K562 (cell line): ENCODE results near the gene EFNA1. TPM values are rescaled to one million over a fixed set of nuclear protein-coding genes. Genes with fewer than 3 reads are reported as not detected.
"Not testable (repeated sequence)": the region's sequence is repeated elsewhere in the genome, so short reads cannot be mapped to it uniquely, and the experiment has no call there.

Experiments
- ATAC-seq: fragments of 200-7000 bp; cut with Tn5 transposase; 3 replicates; pipeline ENCODE4 v1.9.1; 2020; ENCODE audit warnings: moderate library complexity
- BruUV-seq: library from RNA; stranded (reverse); fragments of 400-500 nt; replicated peaks from 2 replicates; lab custom pipeline; 2021; lab: Mats Ljungman, UMichigan
- CTCF ChIA-PET: fragments of 300-600 bp; formaldehyde crosslinking; extraction: SDS; loops from one replicate; lab custom pipeline; 2021; ENCODE audit warnings: low intra/inter-chr PET ratio; lab: Yijun Ruan, JAX
- POLR2A ChIA-PET: fragments of 300-600, 350-650 bp; sonication (Branson Sonifier 250); formaldehyde crosslinking; extraction: SDS; loops from one replicate; lab custom pipeline; 2021; ENCODE audit warnings: antibody characterized with exemption, inconsistent platforms; lab: Yijun Ruan, JAX
- DNase-seq, 4 experiments: peaks; one replicate each; pipeline versions ENCODE4 v3.0.0 to v3.0.0-alpha.2; 2011 to 2018; ENCODE audit warnings: low spot score in 3 of 4, mixed read lengths in 3 of 4; ENCODE audit errors: extremely low read depth in 1 of 4
- FAIRE-seq: peaks from 2 replicates; lab custom pipeline; 2011; peaks lifted over from hg19 to GRCh38; lab: Jason Lieb, UNC
- H2AFZ ChIP-seq: 2 replicates; pipeline ENCODE4 v1.6.0; 2011; ENCODE audit warnings: low read depth, low read length, control low read depth, inconsistent platforms
- H3K27ac ChIP-seq: fragments of 200-600 bp; 3 replicates; pipeline ENCODE4 v1.8.0; 2011; ENCODE audit warnings: low read depth, mild to moderate bottlenecking, control low read depth, inconsistent platforms, low read length, moderate library complexity, mixed read lengths; ENCODE audit errors: extremely low read depth
- H3K27me3 ChIP-seq, 2 experiments: fragments of 300-600 bp in 1 of 2; 2 replicates in 1 of 2; 3 replicates in 1 of 2; pipeline versions ENCODE4 v1.6.0 to v1.8.0; 2011; ENCODE audit warnings: inconsistent platforms in 2 of 2, low read length in 2 of 2, mild to moderate bottlenecking in 1 of 2, mixed read lengths in 1 of 2, moderate library complexity in 1 of 2; ENCODE audit not compliant: control insufficient read depth in 2 of 2, insufficient read depth in 2 of 2
- H3K36me3 ChIP-seq: fragments of 300-600 bp; 3 replicates; pipeline ENCODE4 v1.8.0; 2011; ENCODE audit warnings: mild to moderate bottlenecking, low read length, inconsistent platforms; ENCODE audit not compliant: control insufficient read depth, insufficient read depth
- H3K4me1 ChIP-seq, 2 experiments: fragments of 200-600 bp in 1 of 2; replicated peaks in 1 of 2; 2 replicates in 1 of 2; 3 replicates in 1 of 2; pipeline versions ENCODE4 v1.5.1 to v1.8.0; 2011; ENCODE audit warnings: inconsistent platforms in 2 of 2, low read length in 2 of 2, mild to moderate bottlenecking in 1 of 2, mixed read lengths in 1 of 2, moderate library complexity in 1 of 2; ENCODE audit not compliant: control insufficient read depth in 2 of 2, insufficient read depth in 2 of 2
- H3K4me2 ChIP-seq: 2 replicates; pipeline ENCODE4 v1.6.1; 2011; ENCODE audit warnings: low read length, control low read depth, inconsistent platforms, mixed read lengths; ENCODE audit not compliant: insufficient read depth
- H3K4me3 ChIP-seq: fragments of 200-600 bp; sonication (generic), shearing (Covaris generic); 2 replicates; pipeline ENCODE4 v1.5.1; 2016; ENCODE audit warnings: control low read depth, inconsistent platforms
- H3K79me2 ChIP-seq: fragments of 200-600 bp; 3 replicates; pipeline ENCODE4 v1.8.0; 2011; ENCODE audit warnings: low read length, inconsistent platforms; ENCODE audit not compliant: control insufficient read depth, insufficient read depth
- H3K9ac ChIP-seq, 2 experiments: 2 replicates each; pipeline versions ENCODE4 v1.6.0 to v1.6.1; 2011; ENCODE audit warnings: low read depth in 2 of 2, low read length in 2 of 2, control low read depth in 1 of 2, inconsistent platforms in 1 of 2, mild to moderate bottlenecking in 1 of 2, mixed read lengths in 1 of 2; ENCODE audit not compliant: insufficient read depth in 1 of 2
- H3K9me1 ChIP-seq: one replicate; pipeline ENCODE4 v1.6.0; 2011; ENCODE audit warnings: inconsistent platforms, mild to moderate bottlenecking, low read length, moderate library complexity; ENCODE audit not compliant: control insufficient read depth, insufficient read depth
- H3K9me3 ChIP-seq: replicated peaks from 2 replicates; pipeline ENCODE4 v1.5.1; 2011; ENCODE audit warnings: low read depth, low read length, inconsistent platforms; ENCODE audit not compliant: control insufficient read depth, insufficient read depth
- H4K20me1 ChIP-seq: replicated peaks from 2 replicates; pipeline ENCODE4 v1.6.1; 2011; ENCODE audit warnings: low read length, inconsistent platforms, mixed read lengths; ENCODE audit not compliant: control insufficient read depth, insufficient read depth
- AFF1 ChIP-seq, 2 experiments: fragments of 450-650 bp; IDR thresholded peaks; 2 replicates each; pipeline ENCODE4 v1.6.1; 2018; ENCODE audit warnings: mild to moderate bottlenecking in 2 of 2, low read depth in 1 of 2; ENCODE audit not compliant: partially characterized antibody in 2 of 2
- BCOR ChIP-seq: fragments of 450-650 bp; IDR thresholded peaks from 2 replicates; pipeline ENCODE4 v1.6.1; 2016
- TRIM24 ChIP-seq, 2 experiments: fragments of 450-650 bp; IDR thresholded peaks; 2 replicates each; pipeline ENCODE4 v1.6.1; 2016
- TRIM28 ChIP-seq: fragments of 450-650 bp; IDR thresholded peaks from 2 replicates; pipeline ENCODE4 v1.6.1; 2017
- ZNF146 ChIP-seq: IDR thresholded peaks from one replicate; pipeline ENCODE4 v1.6.1; 2018; ENCODE audit warnings: missing compliant biosample characterization; ENCODE audit not compliant: unreplicated experiment
- WGBS: fragments of 100-300 bp; shearing (Covaris generic); methylation state at CpG from one replicate; pipeline ENCODE4 v1.1.6; 2016; ENCODE audit warnings: low coverage, mixed read lengths; ENCODE audit not compliant: insufficient coverage; ENCODE audit errors: missing lambda C conversion rate; 5-methylcytosine and 5-hydroxymethylcytosine counted together
- in situ Hi-C: fragments of 300-500 bp; cut with MboI; formaldehyde crosslinking; loops from 4 replicates; pipeline ENCODE4 v1.15.0; 2018; ENCODE audit warnings: inconsistent platforms, mixed read lengths
- intact Hi-C: fragments of 100-400 bp; cut with micrococcal nuclease; formaldehyde crosslinking; loops from 2 replicates; pipeline ENCODE4 v1.14.2; 2022
- polyA plus RNA-seq, 8 experiments: library from polyadenylated mRNA; depleted of rRNA in 4 of 8; stranded (reverse) in 5 of 8; unstranded in 3 of 8; fragments of >200 nt; fragmentation: Nextera tagmentation in 2 of 8; fragmentation: Illumina TruSeq in 1 of 8; extraction: Ambion mirVana in 2 of 8; extraction: Trizol in 1 of 8; gene quantifications; 2 replicates each; pipeline versions ENCODE4 v1.2.1 to v1.2.3, GENCODE V29; 2011 to 2014; ENCODE audit warnings: inconsistent platforms in 1 of 8, missing spikeins in 1 of 8
- total RNA-seq, 7 experiments: library from RNA; depleted of rRNA in 6 of 7; stranded (reverse); fragments of >200 nt in 6 of 7; fragmentation: Illumina TruSeq in 2 of 7; extraction: Trizol in 2 of 7; gene quantifications; 2 replicates each; pipeline versions ENCODE4 v1.2.1 to v1.2.3, GENCODE V29; 2011 to 2021; ENCODE audit warnings: low replicate concordance in 1 of 7

EFNA1 gene
- total and polyA plus RNA-seq, 9 of the 15 experiments (the other 6 are each of a cell fraction or from before 2014, with no cell fraction given): 2.1 to 9.3 (median 3.0) TPM

- H3K9ac ChIP-seq, BruUV-seq, H3K27ac ChIP-seq, H4K20me1 ChIP-seq, in situ Hi-C loops, FAIRE-seq: not testable (repeated sequence)
- peak; percentile 80 for TF ChIP-seq ZNF146
- peak; percentile 41; the same call in 1 of the 2 replicates for TF ChIP-seq BCOR
- TF ChIP-seq, all 486 proteins: peak for 2; not testable (repeated sequence) for 484
- WGBS: 75% methylated on average over 4 of the region's 4 CpGs
- ATAC-seq, H3K9me3 ChIP-seq, H3K4me2 ChIP-seq, intact Hi-C loops, H3K36me3 ChIP-seq, H3K4me3 ChIP-seq, H3K79me2 ChIP-seq, POLR2A ChIA-PET, H3K27me3 ChIP-seq, H3K9me1 ChIP-seq, DNase-seq, H2AFZ ChIP-seq: not testable (repeated sequence)
- H3K4me1 ChIP-seq: peaks cover 4 to 11% of the 10 kb centered on the region in 2 experiments; a peak in 4 of 5 replicates
- CTCF ChIA-PET: interaction anchor here (0.6 kb wide), 1 partner anchor 78 kb away, joined by 3 read pairs; no protein-coding TSS in a partner anchor
Observed at GRCh38 chr1:155163785-155164184, 36.1 kb downstream of the EFNA1 start.

- H3K79me2 ChIP-seq, ATAC-seq, DNase-seq: not testable (repeated sequence)
- peak in 1 of 2 experiments; percentile 38; a peak in 1 of 4 replicates for TF ChIP-seq TRIM24 (IDR thresholded peaks at IDR 0.05)
- TF ChIP-seq TRIM28: 0 out of 2 replicates have a peak, but pooled peaks have one; percentile 32
- peak in 1 of 2 experiments; percentile 99 for TF ChIP-seq AFF1 (IDR thresholded peaks at IDR 0.05; ENCODE audit: low read depth in 1 of 2, partially characterized antibody in 2 of 2)
- TF ChIP-seq, all 486 proteins: peak for 3; not testable (repeated sequence) for 483
- in situ Hi-C loops (loop anchor here (5.0 kb wide), 1 partner anchor 72 kb away; no protein-coding TSS in a partner anchor), intact Hi-C loops (loop anchor here (5.0 kb wide), 1 partner anchor 52 kb away; no protein-coding TSS in a partner anchor)
- not testable (repeated sequence) for H3K27ac ChIP-seq, H3K9ac ChIP-seq, FAIRE-seq, H3K27me3 ChIP-seq, BruUV-seq, H3K9me3 ChIP-seq, H4K20me1 ChIP-seq, H3K36me3 ChIP-seq, H3K4me2 ChIP-seq, H3K4me3 ChIP-seq, H3K9me1 ChIP-seq, H2AFZ ChIP-seq
- peaks cover 4 to 11% of the 10 kb centered on the region in 2 experiments; a peak in 4 of 5 replicates for H3K4me1 ChIP-seq
- ChIA-PET CTCF (interaction anchor here (0.6 kb wide), 1 partner anchor 78 kb away, joined by 3 read pairs; no protein-coding TSS in a partner anchor), POLR2A (interaction anchor here (1.2 kb wide), 1 partner anchor 26 kb away, joined by 3 read pairs; no protein-coding TSS in a partner anchor)
- 68% methylated on average over 10 of the region's 11 CpGs for WGBS
Observed at GRCh38 chr1:155164625-155165024, 36.9 kb downstream of the EFNA1 start.
